ENCODE data around the gene CALM3. TPM values are rescaled to one million over a fixed set of nuclear protein-coding genes. Genes with fewer than 3 reads are reported as not detected.
A peak's percentile ranks its signal among the peaks of the same experiment; 100 is the strongest.

CALM3 gene
- polyA plus RNA-seq, 10 donors: 173 to 292 (median 221) TPM

- no peak for DNase-seq
Measured at GRCh38 chr19:46596008-46596407, 5.1 kb upstream of the CALM3 start.

GRCh38 chr19:46598372-46598917, 2.7 kb upstream of the CALM3 start:
- no peak for DNase-seq

- DNase-seq: no peak
Measured at GRCh38 chr19:46599716-46600373, 1.3 kb upstream of the CALM3 start.

DNA sequence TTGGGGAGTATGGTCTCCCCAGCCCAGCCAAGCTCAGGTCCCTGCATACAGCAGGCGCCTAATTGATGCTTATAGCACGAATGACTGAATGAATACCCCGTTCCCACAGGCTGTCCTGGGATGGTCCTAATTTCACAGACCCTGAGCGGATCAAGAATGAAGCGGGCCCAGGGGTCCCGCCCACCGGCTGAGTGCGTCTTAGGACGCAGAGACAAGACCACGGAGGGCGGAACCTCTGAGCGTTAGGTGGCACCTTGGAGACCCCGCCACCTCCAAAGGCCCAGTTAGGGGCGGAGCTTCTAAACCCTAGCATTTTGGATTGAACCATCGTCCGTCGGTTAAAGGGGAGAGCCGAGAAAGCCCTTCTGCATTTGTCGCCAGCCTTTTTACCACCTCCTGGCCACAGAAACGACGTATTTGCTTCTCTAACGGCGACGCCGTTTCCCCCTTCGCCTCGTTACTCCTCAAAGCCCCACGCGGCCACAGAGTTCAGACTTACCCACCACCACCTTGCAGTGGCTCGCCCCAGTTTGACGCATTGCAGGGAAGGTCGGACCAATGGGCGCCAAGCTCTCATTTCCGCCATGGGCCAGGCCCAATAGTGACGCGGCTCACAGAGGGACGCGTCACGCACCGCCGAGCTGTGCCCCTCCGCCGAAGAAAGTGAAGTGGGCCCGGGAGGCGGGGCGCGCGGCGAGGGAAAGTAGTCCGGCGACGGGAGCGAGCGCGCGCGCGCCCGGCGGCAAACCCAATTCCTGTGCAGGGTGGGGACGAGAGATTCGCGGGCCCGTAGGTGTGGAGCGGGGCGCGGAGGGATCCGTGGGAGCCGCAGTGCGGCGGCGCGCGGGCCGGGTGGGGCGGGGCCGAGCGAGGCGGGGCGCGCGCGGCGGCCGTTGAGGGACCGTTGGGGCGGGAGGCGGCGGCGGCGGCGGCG, 479 bp upstream of the CALM3 start:
- DNase-seq: peak; percentile 99 to 100 (median 99)

- no peak for DNase-seq
Measured at GRCh38 chr19:46602392-46603194, 1.5 kb downstream of the CALM3 start.

- DNase-seq: no peak
Measured at GRCh38 chr19:46603195-46603637, 2.1 kb downstream of the CALM3 start.

GRCh38 chr19:46603752-46604231, 2.7 kb downstream of the CALM3 start:
- no peak for DNase-seq

GRCh38 chr19:46604781-46605355, 3.7 kb downstream of the CALM3 start:
- no peak for DNase-seq

- no peak for DNase-seq
Measured at GRCh38 chr19:46605356-46605821, 4.3 kb downstream of the CALM3 start.

GRCh38 chr19:46606019-46606418, 4.9 kb downstream of the CALM3 start:
- no peak for DNase-seq

DNA sequence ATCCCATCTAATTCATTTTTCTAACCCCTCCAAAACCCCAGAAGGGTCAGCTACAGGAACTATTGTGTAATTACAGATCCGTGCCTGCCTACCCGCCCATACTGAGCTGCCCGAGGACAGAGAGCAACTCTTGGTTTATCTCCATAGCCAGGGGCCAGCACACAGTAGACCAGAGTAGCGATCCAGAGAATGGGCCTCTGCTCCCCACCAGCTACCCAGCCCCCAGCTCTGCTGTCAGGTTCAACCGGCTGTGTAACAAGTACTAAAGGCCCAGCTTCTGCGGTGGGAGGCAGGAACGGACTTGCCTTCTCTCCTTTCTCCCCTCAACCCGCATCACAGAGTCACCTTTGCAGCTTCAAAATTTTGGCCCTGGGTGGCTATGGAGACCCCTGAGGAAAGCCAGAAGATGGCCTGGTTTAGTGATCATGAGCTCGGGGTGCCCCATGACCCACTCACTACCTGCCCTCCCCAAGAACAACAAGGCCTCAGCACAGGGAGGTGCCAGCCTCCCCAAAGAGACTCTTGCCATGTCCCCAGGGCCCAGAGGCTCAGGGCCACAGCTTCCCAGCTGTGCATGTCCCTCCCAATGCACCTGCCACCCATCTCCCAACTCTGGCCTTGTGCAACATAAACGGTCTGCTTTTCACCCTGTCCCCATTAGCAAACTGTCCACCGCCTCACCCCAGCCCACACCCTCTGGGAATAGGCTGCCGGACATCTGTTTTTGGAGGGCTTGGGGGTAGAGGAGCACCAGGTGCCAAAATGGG, 5.7 kb downstream of the CALM3 start:
- no peak for DNase-seq

- no peak for DNase-seq
Measured at GRCh38 chr19:46607448-46607841, 6.3 kb downstream of the CALM3 start.

DNA sequence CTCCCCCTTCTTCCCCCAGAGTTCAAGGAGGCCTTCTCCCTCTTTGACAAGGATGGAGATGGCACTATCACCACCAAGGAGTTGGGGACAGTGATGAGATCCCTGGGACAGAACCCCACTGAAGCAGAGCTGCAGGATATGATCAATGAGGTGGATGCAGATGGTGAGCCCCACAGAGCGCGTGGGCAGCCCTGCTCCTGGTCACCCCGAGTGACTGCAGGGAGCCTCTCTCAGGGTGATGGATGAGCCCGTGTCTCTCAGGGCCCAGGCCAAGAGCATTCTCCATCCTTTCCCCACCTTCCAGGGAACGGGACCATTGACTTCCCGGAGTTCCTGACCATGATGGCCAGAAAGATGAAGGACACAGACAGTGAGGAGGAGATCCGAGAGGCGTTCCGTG, 7.0 kb downstream of the CALM3 start:
- DNase-seq: no peak

- no peak for DNase-seq
Measured at GRCh38 chr19:46608581-46609345, 7.6 kb downstream of the CALM3 start.

DNA sequence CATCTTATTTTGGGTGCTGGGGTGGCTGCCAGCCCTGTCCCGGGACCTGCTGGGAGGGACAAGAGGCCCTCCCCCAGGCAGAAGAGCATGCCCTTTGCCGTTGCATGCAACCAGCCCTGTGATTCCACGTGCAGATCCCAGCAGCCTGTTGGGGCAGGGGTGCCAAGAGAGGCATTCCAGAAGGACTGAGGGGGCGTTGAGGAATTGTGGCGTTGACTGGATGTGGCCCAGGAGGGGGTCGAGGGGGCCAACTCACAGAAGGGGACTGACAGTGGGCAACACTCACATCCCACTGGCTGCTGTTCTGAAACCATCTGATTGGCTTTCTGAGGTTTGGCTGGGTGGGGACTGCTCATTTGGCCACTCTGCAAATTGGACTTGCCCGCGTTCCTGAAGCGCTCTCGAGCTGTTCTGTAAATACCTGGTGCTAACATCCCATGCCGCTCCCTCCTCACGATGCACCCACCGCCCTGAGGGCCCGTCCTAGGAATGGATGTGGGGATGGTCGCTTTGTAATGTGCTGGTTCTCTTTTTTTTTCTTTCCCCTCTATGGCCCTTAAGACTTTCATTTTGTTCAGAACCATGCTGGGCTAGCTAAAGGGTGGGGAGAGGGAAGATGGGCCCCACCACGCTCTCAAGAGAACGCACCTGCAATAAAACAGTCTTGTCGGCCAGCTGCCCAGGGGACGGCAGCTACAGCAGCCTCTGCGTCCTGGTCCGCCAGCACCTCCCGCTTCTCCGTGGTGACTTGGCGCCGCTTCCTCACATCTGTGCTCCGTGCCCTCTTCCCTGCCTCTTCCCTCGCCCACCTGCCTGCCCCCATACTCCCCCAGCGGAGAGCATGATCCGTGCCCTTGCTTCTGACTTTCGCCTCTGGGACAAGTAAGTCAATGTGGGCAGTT, 8.6 kb downstream of the CALM3 start:
- DNase-seq: no peak

GRCh38 chr19:46610413-46610775, 9.3 kb downstream of the CALM3 start:
- DNase-seq: no peak

DNA sequence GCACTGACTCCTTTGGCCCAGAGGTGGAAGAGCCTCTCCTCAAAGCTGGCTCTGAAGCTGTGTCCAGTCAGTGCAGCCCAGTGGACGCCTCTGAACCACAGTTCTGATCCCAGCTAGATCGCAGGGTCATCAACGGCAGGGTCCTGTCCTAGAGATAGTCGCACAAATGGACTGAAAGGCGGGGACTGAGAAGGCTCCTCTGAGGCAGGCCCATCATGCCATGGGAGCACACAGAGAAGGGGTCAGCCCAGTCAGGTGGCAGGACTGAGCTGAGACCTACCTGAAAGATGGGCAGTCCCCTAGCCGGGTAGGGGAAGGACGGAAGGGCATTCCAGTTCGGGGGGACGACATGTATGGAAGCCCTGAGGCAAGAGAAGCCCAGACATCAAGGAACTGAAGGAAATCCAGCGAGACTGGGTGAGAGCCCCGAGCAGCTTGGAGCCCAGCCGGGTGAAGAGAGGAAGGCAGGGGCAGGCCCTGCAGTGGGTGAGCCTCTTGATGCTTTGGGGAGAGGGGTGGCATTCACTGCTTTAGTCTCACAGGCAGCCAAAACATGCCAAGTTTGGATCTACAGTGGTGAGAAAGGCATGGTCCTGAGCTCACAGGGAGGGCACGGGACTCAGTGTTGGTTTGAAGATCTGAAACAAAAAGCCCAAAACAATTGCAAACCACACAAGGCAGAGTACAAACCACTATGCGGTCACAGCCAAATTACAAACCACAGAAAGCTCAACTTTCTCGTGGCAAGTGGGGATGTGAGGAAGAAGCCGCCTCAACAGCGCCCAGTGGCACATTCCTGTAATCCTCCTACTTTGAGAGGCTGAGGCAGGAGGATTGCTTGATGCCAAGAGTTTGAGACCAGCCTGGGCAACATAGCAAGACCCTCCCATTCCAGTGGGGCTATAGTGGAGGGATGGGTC, 10.0 kb downstream of the CALM3 start:
- no peak for DNase-seq

DNA sequence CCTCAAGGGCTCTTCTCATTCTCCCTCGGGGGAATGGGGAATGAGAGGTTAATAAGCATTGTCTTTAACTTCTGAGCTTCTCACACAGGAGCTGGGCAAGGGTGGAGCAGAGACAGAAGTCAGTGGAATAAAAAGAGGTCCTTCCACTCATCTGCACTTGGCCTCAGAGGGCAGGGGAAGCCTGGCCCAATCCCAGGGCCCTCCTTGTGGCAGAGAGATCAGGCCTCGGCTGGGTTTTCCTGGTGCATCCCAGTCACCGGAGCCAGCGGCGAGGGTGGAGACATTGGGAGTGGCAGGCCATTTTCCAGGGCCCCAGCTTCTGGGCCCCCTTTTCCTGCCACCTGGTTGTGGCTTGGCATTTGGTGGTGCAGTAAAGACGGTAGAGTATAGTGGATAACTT, 10.6 kb downstream of the CALM3 start:
- no peak for DNase-seq
